GM21367 (cell line): ENCODE measurements around the gene PLK3.
"Not testable (repeated sequence)": the region's sequence is repeated elsewhere in the genome, so short reads cannot be mapped to it uniquely, and the experiment has no call there.

Experiments used
- ATAC-seq: cut with Tn5 transposase; IDR thresholded peaks from one replicate; pipeline ENCODE4 v1.9.1; 2021; ENCODE audit not compliant: unreplicated experiment

Gene PLK3

DNA sequence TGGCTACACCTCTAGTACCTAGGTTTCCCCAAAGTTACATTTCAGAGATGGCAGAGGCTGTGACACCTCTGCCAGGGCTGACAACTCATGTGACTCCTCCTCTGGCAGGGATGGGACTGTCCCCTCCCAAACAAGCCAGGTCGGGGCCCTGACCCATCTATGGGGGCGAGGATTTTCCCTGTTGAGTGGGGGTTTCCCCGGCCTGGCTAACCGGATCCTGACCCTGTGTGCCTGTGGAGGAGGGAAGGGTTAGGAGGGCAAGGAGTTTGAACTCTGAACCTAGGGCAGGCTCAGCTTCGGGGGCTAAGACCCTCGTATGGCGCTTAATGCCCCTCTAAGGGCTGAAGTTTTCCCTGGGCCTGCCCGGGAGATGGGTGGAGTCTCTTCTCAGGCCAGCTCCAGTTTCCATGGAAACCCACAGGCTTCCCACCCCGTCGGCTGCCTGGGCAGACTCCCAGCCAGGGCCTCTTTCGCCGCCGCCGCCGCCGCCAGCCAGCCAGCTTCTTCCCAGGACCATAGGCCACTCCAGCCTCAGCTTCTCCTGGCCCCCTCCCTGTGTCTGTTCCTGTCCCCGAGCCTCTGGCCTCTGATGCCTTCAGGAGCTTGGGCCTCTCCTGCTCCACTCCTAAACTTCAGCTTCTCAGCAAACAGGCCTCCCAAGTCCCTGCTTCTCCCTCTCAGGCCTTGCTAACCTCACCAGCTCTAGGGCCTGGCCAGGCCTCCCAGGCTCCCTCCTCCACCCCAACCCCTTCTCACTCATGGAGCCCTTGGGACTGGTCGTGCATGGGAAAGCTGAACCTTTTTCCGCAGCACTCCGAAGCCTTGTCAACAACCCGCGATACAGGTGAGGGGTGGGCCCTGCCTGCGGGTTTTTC, 8.1 kb downstream of the PLK3 start, which contains the start of gene BTBD19:
BTBD19 (plus strand) TSS at position 461 of the 875 bp plus-strand sequence; CDS start at position 759, 298 bp downstream.
- ATAC-seq, result peak; percentile 19

DNA sequence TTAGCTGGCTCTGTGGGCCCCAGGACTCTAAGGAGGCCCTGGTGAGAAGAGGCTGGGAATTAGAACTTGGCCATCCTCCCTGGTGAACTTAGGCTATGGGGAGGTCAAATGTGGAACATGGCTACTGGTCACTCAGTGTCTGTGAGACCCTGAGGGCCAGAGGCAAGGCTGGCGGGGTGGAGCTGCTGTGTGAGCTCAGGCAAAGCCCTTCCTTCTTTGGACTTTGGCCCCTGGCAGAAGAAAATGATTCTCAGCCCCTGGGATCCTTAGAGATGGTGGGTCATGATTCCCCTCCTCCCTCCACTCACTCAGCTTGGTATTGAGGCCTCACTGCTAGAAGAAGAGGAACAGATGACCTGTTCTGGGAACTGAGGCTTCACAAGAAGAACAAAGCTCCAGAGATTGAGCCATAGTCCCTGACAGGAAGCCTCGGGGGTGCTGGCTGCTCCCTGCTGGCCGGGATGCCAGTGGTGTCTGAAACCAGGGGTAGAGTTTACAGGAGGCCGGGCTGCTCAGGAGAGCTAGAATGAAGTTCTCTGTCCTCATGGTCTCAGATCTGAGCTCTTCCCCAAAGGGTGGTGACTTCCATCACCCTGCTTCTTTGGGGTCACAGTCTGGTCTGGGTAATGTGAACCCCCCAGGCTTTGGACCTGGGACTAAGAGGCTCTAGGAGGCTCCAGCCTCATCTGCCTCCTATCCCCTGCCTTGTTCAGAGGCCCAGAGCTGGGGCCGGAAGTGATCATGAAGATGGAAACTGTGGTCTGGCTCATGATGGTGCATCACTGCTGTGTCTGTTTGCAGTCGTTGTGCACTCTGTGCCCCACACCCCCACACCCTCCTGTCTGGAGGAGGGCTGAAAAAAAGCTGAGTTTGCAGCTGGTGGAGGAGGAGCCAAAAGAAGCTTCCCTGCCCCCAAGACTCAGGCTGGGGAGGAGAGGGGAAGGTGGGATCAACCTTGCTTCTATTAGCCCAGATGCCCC, 9.1 kb downstream of the PLK3 start:
- peak; percentile 35 for ATAC-seq

DNA sequence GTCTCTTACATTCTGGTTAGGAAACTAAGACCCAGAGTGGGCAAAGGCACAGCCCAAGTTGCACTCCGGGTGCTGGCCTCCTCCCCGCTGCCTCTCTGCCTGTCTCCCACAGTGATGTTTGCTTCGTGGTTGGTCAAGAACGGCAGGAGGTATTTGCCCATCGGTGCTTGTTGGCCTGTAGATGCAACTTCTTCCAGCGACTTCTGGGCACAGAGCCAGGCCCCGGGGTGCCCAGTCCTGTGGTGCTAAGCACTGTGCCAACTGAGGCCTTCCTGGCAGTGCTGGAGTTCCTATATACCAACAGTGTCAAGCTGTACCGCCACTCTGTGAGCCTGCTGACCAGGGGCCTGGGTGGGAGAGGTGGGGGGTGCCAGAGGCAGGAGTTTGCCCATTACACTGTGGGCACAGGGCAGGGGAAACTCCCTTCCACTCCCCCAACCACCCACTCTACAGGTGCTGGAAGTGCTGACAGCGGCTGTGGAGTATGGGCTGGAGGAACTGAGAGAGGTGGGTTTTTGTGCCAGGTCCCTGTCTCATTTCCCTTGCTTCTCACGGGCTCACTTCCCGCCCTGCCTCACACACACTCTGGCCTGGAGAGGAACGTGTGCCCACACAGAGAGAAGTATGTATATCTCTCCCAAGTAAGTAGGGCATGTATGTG, 10.1 kb downstream of the PLK3 start:
- ATAC-seq, result no peak

- not testable (repeated sequence) for ATAC-seq
Measured at GRCh38 chr1:44810762-44811105, 10.6 kb downstream of the PLK3 start.

GRCh38 chr1:44811234-44811633, 11.1 kb downstream of the PLK3 start:
- ATAC-seq, result no peak

DNA sequence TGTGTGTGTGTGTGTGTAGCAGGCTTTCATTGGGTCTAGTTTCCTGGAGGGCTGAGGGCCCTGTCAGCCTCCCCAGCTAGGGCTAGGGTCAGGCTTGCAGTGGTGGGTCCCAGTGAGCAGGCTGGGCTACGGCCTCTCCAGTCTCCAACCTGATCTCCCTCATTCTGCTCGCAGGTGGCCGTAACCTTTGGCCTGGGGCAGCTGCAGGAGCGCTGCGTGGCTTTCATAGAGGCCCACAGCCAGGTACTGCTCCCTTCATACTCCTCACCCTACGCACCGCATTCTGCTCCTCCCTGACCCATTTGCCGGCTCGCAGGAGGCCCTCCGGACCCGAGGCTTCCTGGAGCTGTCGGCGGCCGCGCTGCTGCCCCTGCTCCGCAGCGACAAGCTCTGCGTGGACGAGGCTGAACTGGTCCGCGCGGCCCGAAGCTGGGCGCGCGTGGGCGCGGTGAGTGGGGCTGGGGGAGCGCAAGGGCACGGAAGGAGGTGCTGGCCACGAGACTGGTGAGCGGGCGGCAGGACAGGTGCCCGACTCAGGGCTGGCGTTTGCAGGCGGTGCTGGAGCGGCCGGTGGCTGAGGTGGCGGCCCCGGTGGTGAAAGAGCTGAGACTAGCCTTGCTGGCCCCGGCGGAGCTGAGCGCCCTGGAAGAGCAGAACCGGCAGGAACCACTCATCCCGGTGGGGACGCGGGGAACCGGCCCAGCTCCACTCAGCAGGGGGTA, 12.8 kb downstream of the PLK3 start:
- ATAC-seq, result no peak

DNA sequence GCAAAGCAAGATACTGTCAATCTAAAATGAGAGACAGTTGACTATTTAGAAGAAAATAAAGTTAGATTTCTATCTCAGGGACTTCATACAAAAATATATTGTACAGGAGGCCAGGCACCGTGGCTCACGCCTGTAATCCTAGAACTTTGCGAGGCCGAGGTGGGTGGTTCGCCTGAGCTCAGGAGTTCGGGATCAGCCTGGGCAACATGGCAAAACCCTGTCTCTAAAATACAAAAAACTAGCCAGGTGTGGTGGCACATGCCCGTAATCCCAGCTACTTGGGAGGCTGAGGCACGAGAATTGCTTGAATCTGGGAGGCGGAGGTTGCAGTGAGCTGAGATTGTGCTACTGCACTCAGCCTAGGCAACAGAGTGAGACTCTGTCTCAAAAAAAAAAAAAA, 15.7 kb downstream of the PLK3 start:
- not testable (repeated sequence) for ATAC-seq

GRCh38 chr1:44817307-44817706, 17.1 kb downstream of the PLK3 start:
- no peak for ATAC-seq

DNA sequence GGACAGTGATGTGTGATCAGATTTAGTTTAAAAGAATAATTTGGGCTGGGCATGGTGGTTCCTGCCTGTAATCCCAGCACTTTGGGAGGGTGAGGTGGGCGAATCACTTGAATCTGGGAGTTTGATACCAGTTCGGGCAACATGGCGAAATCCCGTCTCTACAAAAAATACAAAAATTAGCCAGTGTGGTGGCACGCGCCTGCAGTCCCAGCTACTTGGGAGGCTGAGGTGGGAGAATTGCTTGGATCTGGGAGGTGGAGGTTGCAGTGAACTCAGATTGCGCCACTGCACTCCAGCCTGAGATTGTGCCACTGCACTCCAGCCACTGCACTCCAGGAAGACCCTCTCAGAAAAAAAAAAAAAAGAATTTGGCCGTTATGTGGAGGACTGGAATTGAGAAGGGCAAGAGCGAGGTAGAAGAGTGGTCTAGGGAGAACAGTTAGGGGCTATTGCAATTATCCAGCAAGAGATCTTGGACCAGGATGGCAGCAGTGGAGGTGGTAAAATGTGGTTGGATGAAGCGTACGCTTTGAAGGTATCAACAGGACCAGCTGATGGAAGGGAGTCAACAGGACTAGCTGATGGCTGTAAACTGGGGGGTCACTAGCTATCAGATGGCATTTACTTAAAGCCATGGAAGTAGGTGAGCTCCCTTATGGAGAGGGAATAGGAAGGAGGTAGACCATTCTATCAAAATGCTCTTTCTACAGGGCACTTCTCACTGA, 17.8 kb downstream of the PLK3 start:
- ATAC-seq, result no peak

DNA sequence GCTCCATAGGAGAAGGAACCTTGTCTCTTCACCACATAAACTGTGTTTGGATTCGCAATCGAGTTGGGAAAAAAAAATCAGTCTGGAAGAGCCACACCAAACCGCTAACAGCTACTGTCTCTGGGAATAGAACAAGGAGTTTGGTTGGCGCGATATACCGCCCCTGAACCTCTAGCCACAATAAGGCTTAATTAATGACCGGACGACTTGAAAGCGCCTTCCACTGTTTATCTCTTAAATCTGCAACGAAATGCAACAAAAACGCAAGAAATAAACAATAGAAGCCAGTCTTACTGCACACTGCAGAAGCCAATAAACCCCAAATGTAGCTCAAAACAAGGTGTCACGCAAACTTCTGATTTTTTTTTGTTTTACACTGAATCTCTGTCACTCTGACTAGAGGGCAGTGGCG, 19.0 kb downstream of the PLK3 start:
- ATAC-seq, result no peak

DNA sequence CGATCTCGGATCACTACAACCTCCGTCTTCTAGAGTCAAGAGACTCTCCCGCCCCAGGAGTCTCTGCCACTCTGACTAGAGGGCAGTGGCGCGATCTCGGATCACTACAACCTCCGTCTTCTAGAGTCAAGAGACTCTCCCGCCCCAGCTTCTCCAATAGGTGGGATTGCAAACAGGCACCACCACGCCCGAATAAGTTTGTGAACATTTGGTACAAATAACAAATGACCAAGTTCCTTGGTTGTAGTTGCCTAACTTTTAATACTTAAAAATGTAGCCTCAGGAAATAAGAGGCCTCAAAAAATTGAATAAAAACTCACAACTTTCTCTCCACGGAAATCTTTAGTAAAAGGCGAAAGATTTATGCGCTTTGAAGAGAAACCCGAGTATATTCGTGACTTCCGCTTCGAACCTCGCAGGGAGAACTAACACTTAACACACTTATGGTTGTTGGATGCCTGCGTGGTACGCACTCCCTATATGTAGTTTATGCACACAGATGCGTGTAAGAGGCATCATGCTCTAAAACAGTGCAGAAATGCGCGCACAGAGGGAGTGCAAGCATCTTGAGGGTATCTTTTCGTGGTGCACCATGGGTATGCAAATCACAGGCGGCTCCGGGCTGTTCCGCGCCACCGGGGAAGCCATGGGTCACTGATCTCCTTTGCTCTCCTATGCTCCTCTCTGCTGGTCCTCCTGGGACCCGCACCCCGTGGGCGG, 19.6 kb downstream of the PLK3 start:
- peak; percentile 68 for ATAC-seq

- ATAC-seq, result no peak
Measured at GRCh38 chr1:44820328-44821239, 20.4 kb downstream of the PLK3 start.

- no peak for ATAC-seq
Measured at GRCh38 chr1:44821240-44821715, 21.1 kb downstream of the PLK3 start.

GRCh38 chr1:44822131-44822701, 22.0 kb downstream of the PLK3 start:
- ATAC-seq, result no peak

DNA sequence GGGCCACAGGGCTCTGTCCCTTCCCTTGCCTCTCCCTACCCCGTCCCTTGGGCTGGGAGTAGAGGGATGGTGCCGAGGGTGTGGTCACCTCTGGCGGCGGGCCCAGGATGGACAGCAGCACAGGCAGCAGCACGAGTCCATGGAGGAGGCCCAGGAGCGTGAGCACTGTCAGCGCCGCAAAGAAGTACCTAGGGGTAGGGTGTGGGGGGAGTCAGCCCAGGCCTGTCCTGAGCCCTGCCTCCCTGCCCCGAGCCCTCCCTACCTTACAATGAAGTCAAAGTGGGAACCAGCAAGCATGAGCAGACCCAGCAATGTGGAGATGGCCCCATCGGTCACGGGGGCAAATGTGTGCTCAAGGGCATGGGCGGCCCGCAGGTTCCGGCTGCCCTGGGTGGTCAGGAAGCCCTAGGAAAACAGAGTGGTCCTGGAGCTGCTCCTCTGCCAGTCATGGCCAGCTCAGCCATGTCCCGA, 22.8 kb downstream of the PLK3 start:
- ATAC-seq, result no peak

DNA sequence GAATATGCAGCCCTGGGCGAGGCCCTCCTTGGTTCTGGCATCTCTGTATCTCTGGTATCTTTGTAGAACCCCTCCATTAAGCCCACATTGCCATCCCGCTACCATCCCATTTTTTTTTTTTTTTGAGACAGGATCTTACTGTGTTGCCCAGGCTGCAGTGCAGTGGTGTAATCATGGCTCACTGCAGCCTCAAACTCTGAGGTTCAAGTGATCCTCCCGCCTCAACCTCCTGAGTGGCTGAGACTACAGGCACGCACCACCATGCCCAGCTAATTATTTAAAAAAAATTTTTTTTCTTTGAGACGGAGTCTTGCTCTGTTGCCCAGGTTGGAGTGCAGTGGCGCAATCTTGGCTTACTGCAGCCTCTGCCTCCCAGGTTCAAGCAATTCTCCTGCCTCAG, 24.2 kb downstream of the PLK3 start:
- not testable (repeated sequence) for ATAC-seq

- ATAC-seq, result no peak
Measured at GRCh38 chr1:44826375-44827196, 26.4 kb downstream of the PLK3 start.
